Measurements from ENCODE around the gene ENGASE. TPM values are rescaled to one million over a fixed set of nuclear protein-coding genes. Genes with fewer than 3 reads are reported as not detected.

Gene ENGASE
- total and polyA plus RNA-seq, 2 of the 8 experiments (the other 6 are each of a cell fraction or from before 2014, with no cell fraction given) = 9.3 to 36.1 TPM

GRCh38 chr17:79093270-79093669, 18.6 kb downstream of the ENGASE start:
- no peaks in the 10 kb centered on the region for H3K9me3 ChIP-seq (ENCODE audit: insufficient read depth in 2 of 2, low read depth in 1 of 2, low read length in 1 of 2)
- H4K91ac ChIP-seq (replicated peaks; ENCODE audit: insufficient read length, low read length) = no peak overlapping the region
- H3K4me2 ChIP-seq (ENCODE audit: insufficient read depth in 1 of 2, low read depth in 2 of 2, low read length in 2 of 2) = no peak overlapping the region
- TF ChIP-seq KDM1A (IDR thresholded peaks at IDR 0.05; ENCODE audit: borderline replicate concordance, low read length) (no peak), YY1 (IDR thresholded peaks at IDR 0.05; ENCODE audit: low read depth, low read length) (no peak), GABPA (IDR thresholded peaks at IDR 0.05; ENCODE audit: borderline replicate concordance, insufficient read depth, low read length) (no peak), BRCA1 (IDR thresholded peaks at IDR 0.05; ENCODE audit: low read depth, low read length) (no peak), CREB1 (IDR thresholded peaks at IDR 0.05) (no peak)
- no peaks in the 10 kb centered on the region for H3K27me3 ChIP-seq (replicated peaks in 1 of 4; ENCODE audit: control insufficient read depth in 3 of 4, extremely low read depth in 1 of 4, insufficient read depth in 3 of 4, low read length in 3 of 4)
- no peak overlapping the region for H3K18ac ChIP-seq (ENCODE audit: extremely low read depth, low read length)
- no peak for FAIRE-seq
- H4K5ac ChIP-seq (ENCODE audit: insufficient read length, low read depth, low read length) = no peak overlapping the region
- H4K20me1 ChIP-seq (replicated peaks in 1 of 2; ENCODE audit: control insufficient read depth in 1 of 2, insufficient read depth in 2 of 2, low read length in 2 of 2) = peaks cover 0 to 1% of the 10 kb centered on the region in 2 experiments
- no peak overlapping the region for H2AFZ ChIP-seq (ENCODE audit: low read length)
- H2BK5ac ChIP-seq (ENCODE audit: low read depth, low read length) = no peak overlapping the region
- H3K79me1 ChIP-seq (ENCODE audit: low read depth, low read length) = no peaks in the 10 kb centered on the region
- 0 out of 2 replicates have a peak overlapping the region, but pooled peaks have one; percentile 4 for H4K8ac ChIP-seq (ENCODE audit: extremely low read depth, insufficient read depth, low read length)
- H2BK20ac ChIP-seq (ENCODE audit: low read length) = no peak overlapping the region
- H3K9ac ChIP-seq (replicated peaks in 1 of 4; ENCODE audit: extremely low read depth in 1 of 4, low read depth in 3 of 4, low read length in 3 of 4) = no peak overlapping the region
- H3K23ac ChIP-seq (ENCODE audit: insufficient read length) = no peak overlapping the region
- no peak overlapping the region for H3K4me3 ChIP-seq (ENCODE audit: extremely low read depth in 1 of 4, insufficient read depth in 2 of 4, low read depth in 3 of 4, low read length in 4 of 4)
- no peaks in the 10 kb centered on the region for H3K79me2 ChIP-seq (ENCODE audit: control insufficient read depth in 1 of 2, insufficient read depth in 2 of 2, low read length in 2 of 2)
- no peak overlapping the region for H3K27ac ChIP-seq (ENCODE audit: low read depth, low read length)
- no peak overlapping the region for H2BK12ac ChIP-seq (ENCODE audit: low read depth, low read length)
- H3K14ac ChIP-seq (ENCODE audit: insufficient read length) = no peak overlapping the region
- no peak overlapping the region for H2AK5ac ChIP-seq (ENCODE audit: low read depth, low read length)
- ChIA-PET CTCF (ENCODE audit: partially characterized antibody) (interaction anchor here (0.7 to 4.7 kb wide), 12 partner anchors 8 to 308 kb away, joined by 3 to 30 read pairs (median 3); no protein-coding TSS in a partner anchor), POLR2A (ENCODE audit: partially characterized antibody) (interaction anchor here (0.7 to 1.5 kb wide), 4 partner anchors 15 to 1643 kb away, joined by 3 to 4 read pairs (median 3); no protein-coding TSS in a partner anchor)
- H2BK120ac ChIP-seq (replicated peaks; ENCODE audit: low read depth, low read length) = no peak overlapping the region
- no peaks in the 10 kb centered on the region for H3K23me2 ChIP-seq (ENCODE audit: low read depth, low read length)
- no peaks in the 10 kb centered on the region; a peak in 2 of 8 replicates for H3K36me3 ChIP-seq (ENCODE audit: control insufficient read depth in 2 of 4, insufficient read depth in 4 of 4, low read length in 3 of 4)
- no peak overlapping the region for H2BK15ac ChIP-seq (ENCODE audit: low read length)
- H3K4me1 ChIP-seq (replicated peaks in 1 of 4; ENCODE audit: control insufficient read depth in 3 of 4, insufficient read depth in 4 of 4, low read length in 3 of 4) = peaks cover 0 to 14% (median 4%) of the 10 kb centered on the region in 4 experiments; a peak in 5 of 7 replicates
- H3K4ac ChIP-seq (replicated peaks; ENCODE audit: insufficient read length, low read depth, low read length) = no peak overlapping the region
- 84% methylated on average over 8 of the region's 8 CpGs; no CpG with 5 or more reads in 1 of the 2 experiments for WGBS, 2 experiments (ENCODE audit: extremely low coverage in 1 of 2, insufficient coverage in 1 of 2, insufficient read length in 1 of 2, insufficient replicate concordance in 2 of 2, low coverage in 1 of 2, low lambda C conversion rate in 2 of 2, missing lambda C conversion rate in 1 of 2)
- no peak for DNase-seq (ENCODE audit: low read depth in 1 of 2, low spot score in 2 of 2)
- no peak overlapping the region for H3K56ac ChIP-seq (replicated peaks; ENCODE audit: insufficient read length, low read depth, low read length)
